Measurements from ENCODE around the gene S1PR1.

S1PR1 gene

DNA sequence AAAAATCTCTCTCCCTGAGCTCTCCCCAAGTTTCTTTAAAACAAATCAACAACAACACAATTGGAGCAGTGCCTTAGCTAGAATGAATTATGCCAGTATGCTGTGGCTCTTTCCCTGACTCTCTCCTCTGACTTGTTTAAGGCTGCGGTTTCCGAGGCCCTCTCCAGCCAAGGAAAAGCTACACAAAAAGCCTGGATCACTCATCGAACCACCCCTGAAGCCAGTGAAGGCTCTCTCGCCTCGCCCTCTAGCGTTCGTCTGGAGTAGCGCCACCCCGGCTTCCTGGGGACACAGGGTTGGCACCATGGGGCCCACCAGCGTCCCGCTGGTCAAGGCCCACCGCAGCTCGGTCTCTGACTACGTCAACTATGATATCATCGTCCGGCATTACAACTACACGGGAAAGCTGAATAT, 1.9 kb downstream of the S1PR1 start:
- H3K9ac ChIP-seq (ENCODE audit: low read length), result no peak overlapping the region
- peaks cover 5% of the 10 kb centered on the region; the same call in 1 of the 2 replicates for H3K36me3 ChIP-seq (ENCODE audit: control insufficient read depth, insufficient read depth, low read length)
- peak overlapping the region; percentile 76; the same call in 1 of the 2 replicates for H3K4me3 ChIP-seq (ENCODE audit: low read depth, low read length)
- no peaks in the 10 kb centered on the region for H3K9me3 ChIP-seq (ENCODE audit: control insufficient read depth, insufficient read depth, low read depth, low read length)
- H3K4me1 ChIP-seq (ENCODE audit: control insufficient read depth, insufficient read depth, low read length), result peaks cover 11% of the 10 kb centered on the region
- no peak overlapping the region for H3K27ac ChIP-seq (ENCODE audit: low read depth, low read length)
- peaks cover 45% of the 10 kb centered on the region for H3K27me3 ChIP-seq (ENCODE audit: control insufficient read depth, insufficient read depth, low read length)

DNA sequence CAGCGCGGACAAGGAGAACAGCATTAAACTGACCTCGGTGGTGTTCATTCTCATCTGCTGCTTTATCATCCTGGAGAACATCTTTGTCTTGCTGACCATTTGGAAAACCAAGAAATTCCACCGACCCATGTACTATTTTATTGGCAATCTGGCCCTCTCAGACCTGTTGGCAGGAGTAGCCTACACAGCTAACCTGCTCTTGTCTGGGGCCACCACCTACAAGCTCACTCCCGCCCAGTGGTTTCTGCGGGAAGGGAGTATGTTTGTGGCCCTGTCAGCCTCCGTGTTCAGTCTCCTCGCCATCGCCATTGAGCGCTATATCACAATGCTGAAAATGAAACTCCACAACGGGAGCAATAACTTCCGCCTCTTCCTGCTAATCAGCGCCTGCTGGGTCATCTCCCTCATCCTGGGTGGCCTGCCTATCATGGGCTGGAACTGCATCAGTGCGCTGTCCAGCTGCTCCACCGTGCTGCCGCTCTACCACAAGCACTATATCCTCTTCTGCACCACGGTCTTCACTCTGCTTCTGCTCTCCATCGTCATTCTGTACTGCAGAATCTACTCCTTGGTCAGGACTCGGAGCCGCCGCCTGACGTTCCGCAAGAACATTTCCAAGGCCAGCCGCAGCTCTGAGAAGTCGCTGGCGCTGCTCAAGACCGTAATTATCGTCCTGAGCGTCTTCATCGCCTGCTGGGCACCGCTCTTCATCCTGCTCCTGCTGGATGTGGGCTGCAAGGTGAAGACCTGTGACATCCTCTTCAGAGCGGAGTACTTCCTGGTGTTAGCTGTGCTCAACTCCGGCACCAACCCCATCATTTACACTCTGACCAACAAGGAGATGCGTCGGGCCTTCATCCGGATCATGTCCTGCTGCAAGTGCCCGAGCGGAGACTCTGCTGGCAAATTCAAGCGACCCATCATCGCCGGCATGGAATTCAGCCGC, 2.5 kb downstream of the S1PR1 start:
- no peak overlapping the region for H3K4me3 ChIP-seq (ENCODE audit: low read depth, low read length)
- no peak overlapping the region for H3K9ac ChIP-seq (ENCODE audit: low read length)

DNA sequence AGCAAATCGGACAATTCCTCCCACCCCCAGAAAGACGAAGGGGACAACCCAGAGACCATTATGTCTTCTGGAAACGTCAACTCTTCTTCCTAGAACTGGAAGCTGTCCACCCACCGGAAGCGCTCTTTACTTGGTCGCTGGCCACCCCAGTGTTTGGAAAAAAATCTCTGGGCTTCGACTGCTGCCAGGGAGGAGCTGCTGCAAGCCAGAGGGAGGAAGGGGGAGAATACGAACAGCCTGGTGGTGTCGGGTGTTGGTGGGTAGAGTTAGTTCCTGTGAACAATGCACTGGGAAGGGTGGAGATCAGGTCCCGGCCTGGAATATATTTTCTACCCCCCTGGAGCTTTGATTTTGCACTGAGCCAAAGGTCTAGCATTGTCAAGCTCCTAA, 3.2 kb downstream of the S1PR1 start:
- Histone ChIP-seq H3K36me3 (ENCODE audit: control insufficient read depth, insufficient read depth, low read length) (peaks cover 5% of the 10 kb centered on the region; the same call in 1 of the 2 replicates), H3K4me1 (ENCODE audit: control insufficient read depth, insufficient read depth, low read length) (peaks cover 9% of the 10 kb centered on the region), H3K4me3 (ENCODE audit: low read depth, low read length) (no peak overlapping the region), H3K9ac (ENCODE audit: low read length) (no peak overlapping the region), H3K27ac (ENCODE audit: low read depth, low read length) (no peak overlapping the region), H3K9me3 (ENCODE audit: control insufficient read depth, insufficient read depth, low read depth, low read length) (no peaks in the 10 kb centered on the region), H3K27me3 (ENCODE audit: control insufficient read depth, insufficient read depth, low read length) (peaks cover 35% of the 10 kb centered on the region)

More for the DNA sequence above, 2.5 kb downstream of the S1PR1 start:
- peaks cover 5% of the 10 kb centered on the region; the same call in 1 of the 2 replicates for H3K36me3 ChIP-seq (ENCODE audit: control insufficient read depth, insufficient read depth, low read length)
- H3K27me3 ChIP-seq (ENCODE audit: control insufficient read depth, insufficient read depth, low read length), result peaks cover 41% of the 10 kb centered on the region
- H3K9me3 ChIP-seq (ENCODE audit: control insufficient read depth, insufficient read depth, low read depth, low read length), result no peaks in the 10 kb centered on the region
- no peak overlapping the region for H3K27ac ChIP-seq (ENCODE audit: low read depth, low read length)
- H3K4me1 ChIP-seq (ENCODE audit: control insufficient read depth, insufficient read depth, low read length), result peaks cover 11% of the 10 kb centered on the region

DNA sequence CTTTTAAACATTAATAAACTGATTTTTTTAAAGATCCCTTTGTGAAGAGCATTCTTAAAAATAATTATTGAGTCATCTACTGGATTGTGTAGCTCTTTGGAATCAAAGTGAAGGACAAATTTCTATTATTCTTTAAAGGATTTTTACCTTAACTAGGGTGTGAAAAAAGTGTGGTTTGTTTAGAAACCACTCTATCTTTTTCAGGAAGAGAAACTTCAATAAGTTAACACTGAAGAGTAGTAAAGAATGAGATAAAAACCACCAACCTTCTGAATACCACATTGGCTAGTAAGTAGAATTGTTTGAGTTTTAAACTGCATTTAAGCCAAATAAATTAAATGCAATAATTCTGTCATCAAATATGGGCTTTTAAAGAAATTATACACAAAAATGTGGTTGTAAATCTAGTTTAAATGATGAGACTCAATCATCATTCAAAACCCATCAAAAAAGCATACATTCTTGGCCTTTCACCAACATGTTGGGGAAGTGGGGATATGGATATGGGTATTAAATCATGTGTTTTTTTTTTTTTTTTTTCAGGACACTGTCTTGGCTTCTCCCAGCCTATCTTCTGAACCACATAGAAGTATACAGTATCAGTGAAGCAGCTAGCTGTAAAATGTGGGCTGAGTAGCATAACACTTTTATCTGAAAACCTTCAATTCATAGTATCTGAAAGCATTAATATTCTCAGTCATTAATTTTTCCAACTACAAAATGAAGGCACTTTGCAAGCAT, 4.8 kb downstream of the S1PR1 start:
- H3K27ac ChIP-seq (ENCODE audit: low read depth, low read length), result no peak overlapping the region
- peaks cover 5% of the 10 kb centered on the region; the same call in 1 of the 2 replicates for H3K36me3 ChIP-seq (ENCODE audit: control insufficient read depth, insufficient read depth, low read length)
- H3K4me1 ChIP-seq (ENCODE audit: control insufficient read depth, insufficient read depth, low read length), result no peaks in the 10 kb centered on the region
- no peak overlapping the region for H3K9ac ChIP-seq (ENCODE audit: low read length)
- H3K4me3 ChIP-seq (ENCODE audit: low read depth, low read length), result no peak overlapping the region
- peaks cover 19% of the 10 kb centered on the region for H3K27me3 ChIP-seq (ENCODE audit: control insufficient read depth, insufficient read depth, low read length)
- no peaks in the 10 kb centered on the region for H3K9me3 ChIP-seq (ENCODE audit: control insufficient read depth, insufficient read depth, low read depth, low read length)

DNA sequence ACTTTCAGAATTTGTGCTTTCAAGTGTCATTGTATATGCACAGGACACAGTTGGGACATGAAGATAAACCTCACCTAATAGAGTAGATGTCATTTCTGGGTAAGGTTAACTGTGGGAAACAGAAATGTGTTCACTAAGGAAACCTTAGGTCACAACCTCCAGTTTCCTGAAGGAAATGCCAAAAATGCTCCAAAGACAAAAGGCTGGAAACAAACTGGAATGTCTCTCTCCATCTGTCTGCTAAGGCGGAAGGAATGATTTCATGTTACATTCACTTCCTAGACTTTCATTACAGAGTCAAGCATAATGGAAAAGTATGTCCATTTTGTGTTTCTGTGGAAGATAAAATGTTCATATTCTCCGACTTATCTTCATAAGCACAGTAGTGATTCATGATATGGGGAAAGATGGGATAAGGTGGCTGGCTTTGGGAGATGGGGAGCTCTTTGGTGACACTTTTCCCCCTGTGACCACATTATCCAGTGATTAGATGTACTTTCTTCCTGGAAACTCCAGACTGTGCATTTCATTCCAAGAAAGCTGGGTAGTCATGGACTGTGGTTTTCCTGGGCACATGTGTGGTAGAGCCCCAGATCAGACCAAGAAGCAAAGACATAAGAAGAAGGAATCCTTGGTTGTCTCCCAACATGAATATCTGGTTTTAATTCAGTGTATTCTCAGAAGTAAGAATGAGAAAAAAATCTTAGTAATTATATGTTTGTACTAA, 5.7 kb downstream of the S1PR1 start:
- no peak overlapping the region for H3K27ac ChIP-seq (ENCODE audit: low read depth, low read length)
- no peaks in the 10 kb centered on the region for H3K9me3 ChIP-seq (ENCODE audit: control insufficient read depth, insufficient read depth, low read depth, low read length)
- no peak overlapping the region for H3K4me3 ChIP-seq (ENCODE audit: low read depth, low read length)
- peaks cover 5% of the 10 kb centered on the region; the same call in 1 of the 2 replicates for H3K36me3 ChIP-seq (ENCODE audit: control insufficient read depth, insufficient read depth, low read length)
- no peak overlapping the region for H3K9ac ChIP-seq (ENCODE audit: low read length)
- no peaks in the 10 kb centered on the region for H3K4me1 ChIP-seq (ENCODE audit: control insufficient read depth, insufficient read depth, low read length)
- H3K27me3 ChIP-seq (ENCODE audit: control insufficient read depth, insufficient read depth, low read length), result peaks cover 10% of the 10 kb centered on the region

DNA sequence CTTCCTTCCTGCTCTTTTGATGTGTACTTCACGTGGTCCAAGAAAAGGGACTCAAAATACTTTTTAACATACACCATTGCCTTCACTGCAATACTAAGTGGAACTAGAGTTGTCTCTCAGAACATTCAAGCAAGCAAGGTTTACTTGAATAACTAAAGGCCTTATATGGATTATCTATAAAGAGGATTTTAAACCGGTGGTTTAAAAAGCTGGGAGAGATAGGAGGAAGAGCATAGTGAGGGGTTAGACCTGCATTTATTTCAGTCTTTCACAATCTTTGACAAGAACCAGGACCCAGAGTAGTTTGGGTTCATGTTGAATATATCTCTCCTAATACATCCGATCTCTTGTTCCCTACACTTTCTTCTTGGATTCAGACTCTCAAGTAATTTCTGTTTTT, 6.9 kb downstream of the S1PR1 start:
- Histone ChIP-seq H3K9me3 (ENCODE audit: control insufficient read depth, insufficient read depth, low read depth, low read length) (no peaks in the 10 kb centered on the region), H3K4me1 (ENCODE audit: control insufficient read depth, insufficient read depth, low read length) (no peaks in the 10 kb centered on the region), H3K9ac (ENCODE audit: low read length) (no peak overlapping the region), H3K4me3 (ENCODE audit: low read depth, low read length) (no peak overlapping the region), H3K27me3 (ENCODE audit: control insufficient read depth, insufficient read depth, low read length) (no peaks in the 10 kb centered on the region), H3K36me3 (ENCODE audit: control insufficient read depth, insufficient read depth, low read length) (peaks cover 5% of the 10 kb centered on the region; the same call in 1 of the 2 replicates), H3K27ac (ENCODE audit: low read depth, low read length) (no peak overlapping the region)

DNA sequence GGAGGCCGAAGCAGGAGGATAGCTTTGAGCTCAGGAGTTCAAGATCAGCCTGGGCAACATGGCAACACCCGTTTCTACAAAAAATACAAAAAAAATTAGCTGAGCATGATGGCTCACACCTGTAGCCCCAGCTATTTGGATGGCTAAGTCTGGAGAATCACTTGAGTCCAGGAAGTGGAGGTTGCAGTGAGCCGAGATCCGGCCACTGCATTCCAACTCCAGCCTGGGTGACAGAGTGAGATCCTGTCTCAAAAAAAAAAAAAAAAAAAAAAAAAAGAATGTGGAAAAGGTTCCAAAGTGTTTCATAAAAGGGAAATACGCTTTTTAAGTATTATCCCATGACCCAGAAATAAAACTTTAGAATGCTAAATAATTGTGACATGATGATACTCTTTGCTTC, 8.0 kb downstream of the S1PR1 start:
- H3K4me1 ChIP-seq (ENCODE audit: control insufficient read depth, insufficient read depth, low read length), result no peaks in the 10 kb centered on the region
- H3K9me3 ChIP-seq (ENCODE audit: control insufficient read depth, insufficient read depth, low read depth, low read length), result no peaks in the 10 kb centered on the region

DNA sequence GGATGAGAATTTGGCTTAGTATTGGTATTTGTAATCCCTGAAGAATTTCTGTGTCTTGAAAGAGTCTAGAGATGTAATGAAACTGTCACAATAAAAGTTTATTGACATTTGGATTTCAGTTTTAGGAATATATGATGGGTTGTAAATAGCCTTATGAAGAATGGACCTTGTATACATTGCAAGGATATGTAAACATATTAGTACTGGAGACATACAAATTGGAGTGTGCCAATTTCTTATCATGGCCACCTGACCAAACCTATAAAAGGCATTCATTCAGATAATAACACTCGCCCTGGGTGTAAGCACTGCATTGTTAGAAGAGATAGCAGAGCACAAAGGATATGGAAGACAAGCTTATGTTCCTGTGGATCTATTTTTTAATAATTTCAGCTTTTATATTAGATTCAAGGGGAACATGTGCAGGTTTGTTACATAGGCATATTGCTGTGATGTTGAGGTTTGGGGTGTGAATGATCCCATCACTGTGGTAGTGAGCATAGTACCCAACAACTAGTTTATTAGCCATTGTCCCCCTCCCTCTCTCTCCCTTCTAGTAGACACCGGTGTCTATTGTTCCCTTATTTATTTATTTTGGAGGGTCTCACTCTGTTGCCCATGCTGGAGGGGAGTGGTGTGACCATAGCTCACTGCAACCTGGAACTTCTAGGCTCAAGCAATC, 8.6 kb downstream of the S1PR1 start:
- no peaks in the 10 kb centered on the region for H3K4me1 ChIP-seq (ENCODE audit: control insufficient read depth, insufficient read depth, low read length)
- no peak overlapping the region for H3K4me3 ChIP-seq (ENCODE audit: low read depth, low read length)

More for the DNA sequence above, 8.0 kb downstream of the S1PR1 start:
- no peak overlapping the region for H3K4me3 ChIP-seq (ENCODE audit: low read depth, low read length)
- H3K27ac ChIP-seq (ENCODE audit: low read depth, low read length), result no peak overlapping the region
- H3K36me3 ChIP-seq (ENCODE audit: control insufficient read depth, insufficient read depth, low read length), result no peaks in the 10 kb centered on the region
- no peaks in the 10 kb centered on the region for H3K27me3 ChIP-seq (ENCODE audit: control insufficient read depth, insufficient read depth, low read length)
- H3K9ac ChIP-seq (ENCODE audit: low read length), result no peak overlapping the region

DNA sequence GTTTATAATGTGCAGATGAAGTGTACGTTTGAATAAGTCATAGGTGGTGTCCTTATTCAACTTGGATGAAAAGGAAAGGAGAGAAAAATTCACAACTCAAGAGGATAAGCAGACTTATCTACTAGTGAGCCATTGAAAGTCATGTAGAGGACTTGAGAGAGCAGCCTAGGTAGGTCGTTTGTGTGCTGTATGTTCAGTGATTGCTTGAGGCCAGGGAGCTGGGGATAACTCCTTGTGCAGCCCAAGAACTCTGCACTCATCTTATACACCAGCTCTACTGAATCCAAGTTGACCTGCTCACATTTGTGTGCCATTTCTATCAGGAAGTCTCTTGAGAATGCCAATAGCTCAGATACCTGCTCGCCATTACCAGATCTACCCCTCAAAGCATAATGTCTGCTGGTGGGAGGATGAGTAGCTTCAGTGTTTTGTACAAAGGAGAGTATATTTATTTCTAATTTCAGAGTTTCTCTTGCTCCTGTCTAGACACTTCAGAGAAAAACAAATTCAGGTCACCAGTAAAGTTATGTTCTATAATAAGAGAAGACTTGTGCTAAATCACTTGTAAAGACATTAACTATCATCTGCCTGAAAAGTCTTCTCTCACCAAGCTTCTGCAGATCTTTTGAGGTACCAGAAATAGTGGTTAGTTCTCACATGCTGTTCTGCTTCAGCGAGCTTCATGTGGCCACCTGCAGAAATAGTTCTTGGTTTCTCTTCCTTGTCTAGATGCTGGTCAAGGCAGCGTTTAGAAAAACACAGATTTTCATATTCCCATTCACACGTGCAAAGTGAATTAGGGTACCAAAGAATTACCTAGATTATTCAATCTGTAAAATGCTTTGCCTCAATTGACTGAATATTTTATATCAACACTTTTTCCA, 10.8 kb downstream of the S1PR1 start:
- Histone ChIP-seq H3K4me1 (ENCODE audit: control insufficient read depth, insufficient read depth, low read length) (no peaks in the 10 kb centered on the region), H3K9ac (ENCODE audit: low read length) (no peak overlapping the region), H3K27me3 (ENCODE audit: control insufficient read depth, insufficient read depth, low read length) (no peaks in the 10 kb centered on the region), H3K9me3 (ENCODE audit: control insufficient read depth, insufficient read depth, low read depth, low read length) (no peaks in the 10 kb centered on the region), H3K4me3 (ENCODE audit: low read depth, low read length) (no peak overlapping the region), H3K36me3 (ENCODE audit: control insufficient read depth, insufficient read depth, low read length) (no peaks in the 10 kb centered on the region), H3K27ac (ENCODE audit: low read depth, low read length) (no peak overlapping the region)

More for the DNA sequence above, 8.6 kb downstream of the S1PR1 start:
- Histone ChIP-seq H3K9ac (ENCODE audit: low read length) (no peak overlapping the region), H3K27ac (ENCODE audit: low read depth, low read length) (no peak overlapping the region), H3K27me3 (ENCODE audit: control insufficient read depth, insufficient read depth, low read length) (no peaks in the 10 kb centered on the region), H3K9me3 (ENCODE audit: control insufficient read depth, insufficient read depth, low read depth, low read length) (no peaks in the 10 kb centered on the region), H3K36me3 (ENCODE audit: control insufficient read depth, insufficient read depth, low read length) (no peaks in the 10 kb centered on the region)

Data from HUES6 (cell line).